Skeletal muscle satellite cell (primary cell): ENCODE data around the gene RNU5B-1.

ENCODE experiments used
- H3K27me3 ChIP-seq: 2 replicates; pipeline ENCODE4 v1.7.0; 2013; ENCODE audit warnings: low read length; ENCODE audit not compliant: control insufficient read depth, insufficient read depth
- H3K36me3 ChIP-seq: 2 replicates; pipeline ENCODE4 v1.7.0; 2013; ENCODE audit warnings: mild to moderate bottlenecking, control low read depth, low read length; ENCODE audit not compliant: insufficient read depth
- H3K4me1 ChIP-seq: 2 replicates; pipeline ENCODE4 v1.7.0; 2013; ENCODE audit warnings: low read length; ENCODE audit not compliant: control insufficient read depth, insufficient read depth
- H3K4me2 ChIP-seq: 2 replicates; pipeline ENCODE4 v1.7.0; 2013; ENCODE audit warnings: mild to moderate bottlenecking, low read length
- H3K4me3 ChIP-seq: 2 replicates; pipeline ENCODE4 v1.7.0; 2013; ENCODE audit warnings: low read length
- H3K9ac ChIP-seq: 2 replicates; pipeline ENCODE4 v1.7.0; 2013; ENCODE audit warnings: mild to moderate bottlenecking, low read depth, low read length, moderate library complexity
- H3K9me3 ChIP-seq: replicated peaks from 2 replicates; pipeline ENCODE4 v1.7.0; 2013; ENCODE audit warnings: mild to moderate bottlenecking, control low read depth, low read length

Gene RNU5B-1

DNA sequence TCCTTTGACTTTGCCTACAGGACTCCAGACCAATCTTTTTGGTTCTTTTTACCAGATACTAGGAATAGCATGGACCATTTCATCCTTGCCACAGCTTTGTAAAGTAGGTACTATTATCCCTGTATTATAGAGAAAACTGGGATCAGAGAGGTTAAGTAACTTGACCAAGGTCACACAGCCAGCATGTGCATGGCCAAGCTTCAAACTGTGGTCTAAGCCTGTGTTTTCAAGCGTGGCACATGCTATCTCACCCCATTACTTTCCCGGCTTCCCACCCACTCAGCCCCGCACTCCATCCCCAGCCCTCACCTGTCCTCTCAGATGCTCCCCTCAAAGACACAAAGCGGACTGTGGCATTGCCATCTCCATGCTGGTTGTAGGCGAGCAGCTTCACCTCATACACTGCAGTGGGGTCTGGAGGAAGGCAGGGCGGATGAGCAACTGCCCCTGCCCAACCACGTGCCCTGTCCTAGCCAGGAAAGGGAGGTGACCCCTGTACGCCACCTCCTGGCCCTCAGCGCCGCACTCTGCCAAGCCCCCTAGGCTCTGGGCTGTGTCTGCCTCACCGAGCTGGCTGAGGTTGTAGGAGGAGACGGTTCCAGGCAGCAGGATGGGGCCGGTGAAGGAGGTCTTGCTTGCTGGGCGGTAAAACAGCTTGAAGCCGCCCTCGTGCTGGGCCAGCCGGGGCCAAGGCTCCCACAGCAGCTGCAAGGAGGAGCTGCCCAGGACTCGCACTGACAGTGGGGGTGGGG is 25.7 kb downstream of the RNU5B-1 start:
- Histone ChIP-seq H3K27me3 (peaks cover 32% of the 10 kb centered on the region), H3K9me3 (no peaks in the 10 kb centered on the region), H3K9ac (no peak overlapping the region), H3K36me3 (no peaks in the 10 kb centered on the region), H3K4me2 (no peak overlapping the region), H3K4me1 (no peaks in the 10 kb centered on the region), H3K4me3 (no peak overlapping the region)

DNA sequence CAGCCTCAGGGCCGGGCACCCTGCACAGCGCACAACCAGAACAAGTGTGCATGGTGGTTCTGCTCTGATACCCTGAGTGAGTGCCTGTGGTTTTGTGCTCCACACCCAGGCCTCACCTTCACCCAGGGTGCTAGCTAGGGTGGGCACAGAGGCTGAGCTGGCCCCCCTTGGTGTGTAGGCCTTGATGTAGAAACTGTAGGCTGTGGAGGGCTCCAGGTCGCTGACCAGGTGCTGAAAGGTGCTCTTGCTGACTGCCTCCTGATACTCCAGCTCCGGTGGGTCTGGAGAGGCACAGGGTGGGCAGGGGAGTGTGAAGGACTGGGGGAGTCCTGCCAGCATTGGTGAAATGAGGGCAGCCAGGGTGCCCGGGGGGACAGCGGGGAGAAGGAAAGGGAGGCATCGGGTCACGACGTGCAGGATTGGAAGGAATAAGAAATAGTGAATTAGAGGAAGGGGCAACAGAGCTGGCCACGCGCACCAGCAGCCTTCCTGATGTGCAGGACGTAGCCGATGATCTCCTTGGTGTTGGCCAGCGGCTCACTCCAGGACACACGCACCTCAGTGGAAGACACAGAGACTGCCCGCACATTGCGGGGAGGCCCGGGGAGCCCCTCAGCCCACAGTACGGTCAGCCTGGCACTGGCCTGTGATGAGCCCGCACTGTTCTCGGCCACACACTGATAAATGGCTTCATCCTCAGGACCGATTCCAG is 26.6 kb downstream of the RNU5B-1 start:
- H3K4me1 ChIP-seq = no peaks in the 10 kb centered on the region
- no peaks in the 10 kb centered on the region for H3K9me3 ChIP-seq
- H3K4me3 ChIP-seq = no peak overlapping the region
- H3K36me3 ChIP-seq = no peaks in the 10 kb centered on the region
- H3K9ac ChIP-seq = no peak overlapping the region
- H3K4me2 ChIP-seq = no peak overlapping the region
- H3K27me3 ChIP-seq = peaks cover 37% of the 10 kb centered on the region

DNA sequence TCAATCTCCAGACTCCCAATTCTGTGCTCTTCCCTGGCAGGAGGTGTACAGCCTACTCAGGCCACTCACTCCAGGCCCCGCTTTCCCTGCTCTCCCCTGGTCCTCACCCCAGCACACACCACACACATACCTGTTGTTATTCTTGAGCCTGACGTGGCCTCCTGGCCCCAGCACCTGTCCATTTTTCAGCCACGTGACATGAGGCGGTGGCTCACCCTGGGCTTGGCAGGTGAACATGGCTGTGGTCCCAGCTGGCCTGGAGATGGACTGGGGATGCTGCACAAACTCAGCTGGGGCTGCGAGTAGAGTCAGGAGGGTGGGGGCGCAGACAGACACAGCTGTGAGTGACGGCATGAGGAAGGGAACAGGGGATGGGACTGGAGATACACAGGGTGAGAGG is 27.3 kb downstream of the RNU5B-1 start:
- H3K4me1 ChIP-seq = no peaks in the 10 kb centered on the region
- no peak overlapping the region for H3K4me2 ChIP-seq
- H3K27me3 ChIP-seq = peaks cover 40% of the 10 kb centered on the region
- no peaks in the 10 kb centered on the region for H3K9me3 ChIP-seq
- no peak overlapping the region for H3K4me3 ChIP-seq
- H3K9ac ChIP-seq = no peak overlapping the region
- H3K36me3 ChIP-seq = no peaks in the 10 kb centered on the region

- Histone ChIP-seq H3K27me3 (peaks cover 40% of the 10 kb centered on the region), H3K36me3 (no peaks in the 10 kb centered on the region), H3K9ac (no peak overlapping the region), H3K4me2 (no peak overlapping the region), H3K4me3 (no peak overlapping the region), H3K9me3 (no peaks in the 10 kb centered on the region), H3K4me1 (no peaks in the 10 kb centered on the region)
These were observed 28.1 kb downstream of the RNU5B-1 start for GRCh38 chr15:65332391-65333147.

- Histone ChIP-seq H3K4me1 (no peaks in the 10 kb centered on the region), H3K4me2 (no peak overlapping the region), H3K9ac (no peak overlapping the region), H3K9me3 (no peaks in the 10 kb centered on the region), H3K27me3 (peaks cover 42% of the 10 kb centered on the region), H3K36me3 (no peaks in the 10 kb centered on the region), H3K4me3 (no peak overlapping the region)
These were observed 28.8 kb downstream of the RNU5B-1 start for GRCh38 chr15:65333148-65333820.

- H3K36me3 ChIP-seq = no peaks in the 10 kb centered on the region
- no peak overlapping the region for H3K4me3 ChIP-seq
These were observed 29.4 kb downstream of the RNU5B-1 start for GRCh38 chr15:65333856-65334255.

GRCh38 chr15:65334586-65335231 is 30.2 kb downstream of the RNU5B-1 start:
- Histone ChIP-seq H3K36me3 (no peaks in the 10 kb centered on the region), H3K9me3 (no peaks in the 10 kb centered on the region), H3K9ac (no peak overlapping the region), H3K4me2 (no peak overlapping the region), H3K4me3 (no peak overlapping the region), H3K27me3 (peaks cover 46% of the 10 kb centered on the region), H3K4me1 (no peaks in the 10 kb centered on the region)

More at GRCh38 chr15:65333856-65334255, 29.4 kb downstream of the RNU5B-1 start:
- Histone ChIP-seq H3K27me3 (peaks cover 46% of the 10 kb centered on the region), H3K4me1 (no peaks in the 10 kb centered on the region), H3K9ac (no peak overlapping the region), H3K4me2 (no peak overlapping the region), H3K9me3 (no peaks in the 10 kb centered on the region)

GRCh38 chr15:65335278-65336055 is 31.0 kb downstream of the RNU5B-1 start:
- Histone ChIP-seq H3K9ac (no peak overlapping the region), H3K9me3 (no peaks in the 10 kb centered on the region), H3K36me3 (no peaks in the 10 kb centered on the region), H3K27me3 (peaks cover 46% of the 10 kb centered on the region), H3K4me2 (no peak overlapping the region), H3K4me3 (no peak overlapping the region), H3K4me1 (no peaks in the 10 kb centered on the region)

DNA sequence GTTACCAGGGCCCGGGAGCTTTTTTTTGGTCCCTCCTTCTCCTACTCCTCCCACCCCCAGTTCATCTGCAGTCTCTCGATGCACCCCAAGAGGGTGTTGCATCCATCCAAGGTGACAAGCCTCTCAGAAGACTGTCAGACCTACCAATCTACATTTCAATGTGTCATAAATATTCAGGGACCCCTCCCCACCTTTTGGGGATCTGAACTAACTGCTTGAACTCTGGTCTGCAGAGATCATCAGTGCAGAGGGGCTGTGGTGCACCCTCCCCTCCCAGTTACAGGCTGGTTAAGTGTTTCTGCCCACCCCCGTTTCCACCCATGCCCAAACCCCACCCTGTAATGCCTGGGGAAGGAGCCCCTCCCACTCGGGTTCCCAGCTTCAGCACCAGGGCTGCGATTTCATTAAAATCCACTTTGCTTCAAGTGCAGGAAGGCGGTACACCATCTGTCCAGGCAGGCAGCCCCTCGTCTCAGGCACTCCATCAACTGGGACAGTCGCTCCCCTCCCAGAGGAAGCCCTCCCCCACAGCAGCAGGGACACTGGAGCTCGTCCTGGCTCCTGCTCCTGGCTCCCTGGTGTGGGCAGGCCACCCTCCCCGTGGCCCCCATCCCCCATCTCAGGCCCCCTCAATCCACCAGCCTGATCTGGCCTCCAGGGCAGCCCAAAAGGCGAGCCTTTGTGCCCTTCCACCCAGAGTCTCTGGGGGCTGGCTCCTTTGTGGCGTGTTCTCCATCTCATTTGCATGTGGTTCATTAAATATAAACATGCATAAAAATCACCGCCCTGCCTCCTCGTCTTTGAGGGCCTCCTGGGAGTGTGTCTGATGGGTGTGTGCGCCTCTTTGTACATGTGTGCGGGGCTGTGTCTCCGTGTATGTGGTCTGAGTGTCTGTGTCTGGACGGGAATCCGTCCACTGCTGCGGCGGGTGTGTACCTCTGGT is 32.3 kb downstream of the RNU5B-1 start:
- Histone ChIP-seq H3K9ac (no peak overlapping the region), H3K36me3 (no peaks in the 10 kb centered on the region), H3K4me3 (no peak overlapping the region), H3K27me3 (peaks cover 51% of the 10 kb centered on the region), H3K9me3 (no peaks in the 10 kb centered on the region), H3K4me2 (no peak overlapping the region), H3K4me1 (no peaks in the 10 kb centered on the region)
